Mesenchymal stem cell (in vitro differentiated cells and primary cell): ENCODE measurements around the gene TEKTIP1.
"Not testable (repeated sequence)": the region's sequence is repeated elsewhere in the genome, so short reads cannot be mapped to it uniquely, and the experiment has no call there.

ENCODE experiments used
- DNase-seq: peaks from one replicate; pipeline ENCODE4 v3.0.0-alpha.2; 2013
- H2AFZ ChIP-seq: one replicate; pipeline ENCODE4 v1.6.1; 2013; ENCODE audit warnings: low read depth, mild to moderate bottlenecking, control low read depth, inconsistent platforms, low read length, moderate library complexity
- H2AK5ac ChIP-seq: 2 replicates; pipeline ENCODE4 v1.6.1; 2013; ENCODE audit warnings: low read length, moderate library complexity, mild to moderate bottlenecking, inconsistent platforms; ENCODE audit not compliant: severe bottlenecking
- H2BK120ac ChIP-seq: one replicate; pipeline ENCODE4 v1.6.1; 2013; ENCODE audit warnings: low read depth, mild to moderate bottlenecking, inconsistent platforms, low read length, moderate library complexity
- H2BK12ac ChIP-seq, 2 experiments: one replicate each; pipeline ENCODE4 v1.6.1; 2013; ENCODE audit warnings: inconsistent platforms in 2 of 2, low read length in 2 of 2, mild to moderate bottlenecking in 2 of 2, moderate library complexity in 2 of 2, control low read depth in 1 of 2
- H2BK15ac ChIP-seq: one replicate; pipeline ENCODE4 v1.6.1; 2013; ENCODE audit warnings: mild to moderate bottlenecking, low read depth, inconsistent platforms; ENCODE audit not compliant: poor library complexity, severe bottlenecking
- H2BK5ac ChIP-seq: 2 replicates; pipeline ENCODE4 v1.6.1; 2013; ENCODE audit warnings: low read depth, mild to moderate bottlenecking, low read length, control low read depth, inconsistent platforms; ENCODE audit not compliant: poor library complexity, severe bottlenecking
- H3K14ac ChIP-seq, 2 experiments: one replicate each; pipeline ENCODE4 v1.6.1; 2013; ENCODE audit warnings: inconsistent platforms in 2 of 2, low read length in 2 of 2, control low read depth in 1 of 2, mild to moderate bottlenecking in 1 of 2, moderate library complexity in 1 of 2
- H3K18ac ChIP-seq, 2 experiments: one replicate each; pipeline ENCODE4 v1.6.1; 2013; ENCODE audit warnings: inconsistent platforms in 2 of 2, low read length in 2 of 2, control low read depth in 1 of 2, low read depth in 1 of 2, mild to moderate bottlenecking in 1 of 2
- H3K23ac ChIP-seq, 2 experiments: one replicate each; pipeline ENCODE4 v1.6.1; 2013; ENCODE audit warnings: inconsistent platforms in 2 of 2, low read length in 2 of 2, mild to moderate bottlenecking in 2 of 2, moderate library complexity in 2 of 2, control low read depth in 1 of 2
- H3K27ac ChIP-seq: 2 replicates; pipeline ENCODE4 v1.5.1; 2013; ENCODE audit warnings: mild to moderate bottlenecking, moderate library complexity, low read length, control low read depth, inconsistent platforms; ENCODE audit not compliant: poor library complexity, severe bottlenecking
- H3K27me3 ChIP-seq, 2 experiments: 2 replicates each; pipeline versions ENCODE4 v1.6.1 to v1.7.0; 2013; ENCODE audit warnings: low read length in 2 of 2, mild to moderate bottlenecking in 2 of 2, moderate library complexity in 2 of 2, control low read depth in 1 of 2, inconsistent platforms in 1 of 2; ENCODE audit not compliant: control insufficient read depth in 1 of 2, insufficient read depth in 1 of 2
- H3K36me3 ChIP-seq, 2 experiments: 2 replicates each; pipeline versions ENCODE4 v1.6.1 to v1.7.0; 2013; ENCODE audit warnings: low read length in 2 of 2, control low read depth in 1 of 2, inconsistent platforms in 1 of 2, low read depth in 1 of 2, mild to moderate bottlenecking in 1 of 2; ENCODE audit not compliant: insufficient read depth in 2 of 2, control insufficient read depth in 1 of 2
- H3K4ac ChIP-seq, 2 experiments: one replicate each; pipeline ENCODE4 v1.6.1; 2013; ENCODE audit warnings: inconsistent platforms in 2 of 2, low read length in 2 of 2, mild to moderate bottlenecking in 2 of 2, moderate library complexity in 2 of 2, control low read depth in 1 of 2, low read depth in 1 of 2
- H3K4me1 ChIP-seq: 2 replicates; pipeline ENCODE4 v1.6.1; 2013; ENCODE audit warnings: low read depth, low read length, control low read depth; ENCODE audit not compliant: control insufficient read depth, insufficient read depth
- H3K4me2 ChIP-seq: 2 replicates; pipeline ENCODE4 v1.6.1; 2013; ENCODE audit warnings: low read length, mild to moderate bottlenecking, inconsistent platforms; ENCODE audit not compliant: poor library complexity, severe bottlenecking
- H3K4me3 ChIP-seq, 2 experiments: 2 replicates each; pipeline versions ENCODE4 v1.5.1 to v1.7.0; 2013; ENCODE audit warnings: low read length in 2 of 2, mild to moderate bottlenecking in 2 of 2, control low read depth in 1 of 2, low read depth in 1 of 2; ENCODE audit not compliant: insufficient read depth in 1 of 2
- H3K79me1 ChIP-seq: replicated peaks from 2 replicates; pipeline ENCODE4 v1.6.1; 2013; ENCODE audit warnings: mild to moderate bottlenecking, control low read depth, low read length, inconsistent platforms; ENCODE audit not compliant: poor library complexity, severe bottlenecking
- H3K9ac ChIP-seq: 2 replicates; pipeline ENCODE4 v1.7.0; 2013; ENCODE audit warnings: mild to moderate bottlenecking, low read length, moderate library complexity
- H3K9me3 ChIP-seq: 2 replicates; pipeline ENCODE4 v1.7.0; 2013; ENCODE audit warnings: mild to moderate bottlenecking, low read length; ENCODE audit not compliant: control insufficient read depth
- H4K8ac ChIP-seq: one replicate; pipeline ENCODE4 v1.6.1; 2013; ENCODE audit warnings: inconsistent platforms, mild to moderate bottlenecking, low read length, moderate library complexity
- H4K91ac ChIP-seq: one replicate; pipeline ENCODE4 v1.6.1; 2013; ENCODE audit warnings: mild to moderate bottlenecking, low read length, inconsistent platforms
- WGBS: methylation state at CpG from one replicate; pipeline ENCODE4 v1.1.7; 2013; ENCODE audit warnings: mixed read lengths; 5-methylcytosine and 5-hydroxymethylcytosine counted together

The TEKTIP1 gene

DNA sequence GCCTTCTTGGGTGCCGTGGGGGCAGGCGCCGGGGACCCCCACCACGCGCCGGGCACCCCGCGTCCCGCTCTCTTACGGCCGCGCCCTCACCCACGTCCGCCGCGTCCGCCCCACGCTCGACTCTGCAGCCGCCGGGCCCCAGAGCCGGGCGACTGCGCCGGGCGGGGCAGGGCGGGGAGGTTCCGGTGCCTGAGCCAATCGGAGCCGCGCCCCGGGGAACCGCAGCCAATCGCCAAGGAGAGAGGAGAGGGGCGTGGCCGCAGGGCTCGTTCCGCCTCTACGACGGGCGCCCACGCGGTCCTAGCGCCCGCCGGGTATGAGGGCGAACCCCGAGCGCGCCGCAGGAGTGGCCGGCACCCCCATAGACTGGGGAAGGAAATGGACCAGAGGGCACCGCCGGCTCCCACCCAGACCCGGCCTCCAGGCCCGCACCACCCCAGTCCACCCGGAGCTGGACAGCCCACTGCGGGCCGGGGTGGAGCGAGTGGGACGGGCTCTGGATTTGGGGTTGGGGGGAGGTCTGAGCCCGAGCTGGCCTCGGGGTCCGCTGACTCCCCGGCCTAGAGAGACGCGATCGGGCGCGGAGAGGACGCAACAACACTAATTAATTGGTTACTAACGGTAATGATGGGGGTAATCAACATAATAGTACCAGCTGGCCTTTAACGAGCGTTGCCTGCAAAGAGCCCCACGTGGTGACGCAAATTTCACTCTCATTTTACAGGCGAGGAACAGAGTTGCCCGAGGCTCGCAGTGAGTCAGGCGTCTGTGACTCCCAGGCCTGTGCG lies 18.7 kb downstream of the TEKTIP1 start, which contains the start of gene MFSD12:
TSS of gene MFSD12 (minus strand) at position 126 of the 788 bp plus-strand sequence. CDS start 183 bp downstream, outside the sequence.
- Histone ChIP-seq H2BK15ac (peak within 1 kb of the TSS; percentile 96), H3K23ac (peak within 1 kb of the TSS; percentile 81), H3K79me1 (peaks cover 3% of the 10 kb centered on the region), H3K4me1 (peaks cover 45% of the 10 kb centered on the region), H2BK120ac (peak within 1 kb of the TSS; percentile 61), H3K4me3 (peak within 1 kb of the TSS; percentile 93 to 100), H3K27ac (peak within 1 kb of the TSS; percentile 53), H3K18ac (peak within 1 kb of the TSS; percentile 80 to 91), H2AFZ (peak within 1 kb of the TSS; percentile 84), H3K36me3 (peaks cover 0 to 5% of the 10 kb centered on the region in 2 experiments), H3K4me2 (peak within 1 kb of the TSS; percentile 98), H3K9me3 (no peaks in the 10 kb centered on the region), H4K91ac (peak within 1 kb of the TSS; percentile 80), H3K27me3 (no peaks in the 10 kb centered on the region), H3K4ac (peak within 1 kb of the TSS; percentile 81 to 82), H3K9ac (peak within 1 kb of the TSS; percentile 89), H2BK12ac (peak within 1 kb of the TSS; percentile 80 to 93), H3K14ac (peak within 1 kb of the TSS in 1 of 2 experiments; percentile 100), H4K8ac (peak within 1 kb of the TSS; percentile 94), H2AK5ac (no peak within 1 kb of the TSS), H2BK5ac (peak within 1 kb of the TSS; percentile 35)
- under 1% methylated on average over 50 of the region's 81 CpGs for WGBS
- peak; percentile 97 for DNase-seq

DNA sequence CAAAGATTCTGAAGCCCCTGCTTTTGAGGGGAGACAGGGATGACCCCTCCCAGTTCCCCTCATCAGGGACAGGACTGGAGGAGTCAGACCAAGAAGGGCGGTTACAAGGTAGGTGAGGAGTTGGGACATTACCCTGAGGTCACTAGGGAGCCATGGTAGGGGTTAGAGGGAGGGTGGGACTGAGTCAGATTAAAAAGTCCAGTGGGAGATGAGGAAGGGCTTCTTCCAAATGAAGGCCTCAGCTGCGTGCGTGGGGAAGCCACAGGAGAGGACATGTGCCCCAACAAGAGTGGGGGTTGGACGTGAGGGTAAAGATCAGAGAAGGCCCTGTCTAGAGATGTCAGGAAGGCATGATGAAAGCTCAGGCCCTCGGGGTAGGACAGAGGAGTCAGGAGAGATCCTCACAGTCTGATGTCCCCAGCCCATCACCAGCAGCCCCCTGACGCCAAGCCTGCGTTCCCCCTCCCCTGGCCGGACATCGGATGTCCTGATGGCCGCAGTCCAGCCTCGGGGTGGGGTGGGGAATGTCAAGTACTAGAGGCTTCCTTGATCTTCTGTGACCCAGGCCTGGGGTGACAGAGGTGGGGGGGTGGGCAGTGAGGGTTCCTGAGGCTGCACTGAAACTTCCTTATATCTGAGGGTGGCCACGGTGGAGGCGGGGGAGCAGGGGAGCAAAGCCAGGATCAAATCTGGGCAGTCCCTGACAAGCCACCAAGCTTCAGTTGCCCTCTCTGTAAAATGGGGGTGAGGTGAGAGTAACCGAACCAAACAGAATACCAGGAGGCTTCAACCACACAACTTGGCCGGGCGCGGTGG lies 24.9 kb downstream of the TEKTIP1 start:
- Histone ChIP-seq H3K4me3 (no peak overlapping the region), H4K8ac (peak overlapping the region; percentile 19), H3K23ac (no peak overlapping the region), H4K91ac (peak overlapping the region; percentile 82), H2BK120ac (peak overlapping the region; percentile 35), H3K79me1 (peaks cover 1% of the 10 kb centered on the region), H3K9ac (no peak overlapping the region), H3K18ac (peak overlapping the region in 1 of 2 experiments; percentile 14), H2BK12ac (peak overlapping the region; percentile 95 to 97), H2BK5ac (no peak overlapping the region), H3K9me3 (no peaks in the 10 kb centered on the region), H3K4me2 (no peak overlapping the region), H2BK15ac (peak overlapping the region; percentile 33), H3K4me1 (peaks cover 24% of the 10 kb centered on the region), H3K4ac (peak overlapping the region; percentile 13 to 60), H3K36me3 (no peaks in the 10 kb centered on the region), H3K14ac (peak overlapping the region in 1 of 2 experiments; percentile 38), H3K27me3 (no peaks in the 10 kb centered on the region), H3K27ac (no peak overlapping the region), H2AK5ac (peak overlapping the region; percentile 91), H2AFZ (no peak overlapping the region)
- 93% methylated on average over 15 of the region's 17 CpGs for WGBS
- no peak for DNase-seq

DNA sequence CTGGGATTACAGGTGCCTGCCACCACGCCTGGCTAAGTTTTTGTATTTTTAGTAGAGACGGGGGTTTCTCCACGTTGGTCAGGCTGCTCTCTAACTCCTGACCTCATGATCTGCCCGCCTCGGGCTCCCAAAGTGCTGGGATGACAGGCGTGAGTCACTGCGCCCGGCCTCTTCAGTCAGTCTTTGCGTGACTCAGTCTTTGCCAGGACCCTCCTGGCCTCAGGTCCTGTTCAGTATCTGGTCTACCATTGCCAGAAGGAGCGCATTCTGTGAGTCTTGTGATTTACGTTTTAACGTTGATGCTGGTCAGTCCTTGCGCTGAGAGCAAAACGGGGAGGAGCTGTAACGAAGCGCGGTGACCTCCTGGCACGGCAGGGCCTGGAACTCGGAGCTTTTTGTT lies 26.2 kb downstream of the TEKTIP1 start:
- H2BK15ac ChIP-seq = no peak overlapping the region
- H2AK5ac ChIP-seq = no peak overlapping the region
- H3K14ac ChIP-seq = no peak overlapping the region
- 13% methylated on average over 19 of the region's 19 CpGs for WGBS
- H3K9me3 ChIP-seq = no peaks in the 10 kb centered on the region
- peak; percentile 99 for DNase-seq
- H4K91ac ChIP-seq = no peak overlapping the region
- H2BK12ac ChIP-seq = peak overlapping the region in 1 of 2 experiments; percentile 65
- no peak overlapping the region for H3K4me2 ChIP-seq
- H2AFZ ChIP-seq = peak overlapping the region; percentile 30
- H3K36me3 ChIP-seq = no peaks in the 10 kb centered on the region
- peak overlapping the region in 1 of 2 experiments; percentile 95 for H3K18ac ChIP-seq
- H2BK5ac ChIP-seq = no peak overlapping the region
- H3K27ac ChIP-seq = peak overlapping the region; percentile 8
- no peak overlapping the region for H3K9ac ChIP-seq
- H3K4ac ChIP-seq = peak overlapping the region; percentile 48 to 73
- peaks cover 24% of the 10 kb centered on the region for H3K4me1 ChIP-seq
- H3K23ac ChIP-seq = no peak overlapping the region
- peak overlapping the region; percentile 66 for H4K8ac ChIP-seq
- peaks cover 1% of the 10 kb centered on the region for H3K79me1 ChIP-seq
- H2BK120ac ChIP-seq = no peak overlapping the region
- no peaks in the 10 kb centered on the region for H3K27me3 ChIP-seq
- H3K4me3 ChIP-seq = no peak overlapping the region

DNA sequence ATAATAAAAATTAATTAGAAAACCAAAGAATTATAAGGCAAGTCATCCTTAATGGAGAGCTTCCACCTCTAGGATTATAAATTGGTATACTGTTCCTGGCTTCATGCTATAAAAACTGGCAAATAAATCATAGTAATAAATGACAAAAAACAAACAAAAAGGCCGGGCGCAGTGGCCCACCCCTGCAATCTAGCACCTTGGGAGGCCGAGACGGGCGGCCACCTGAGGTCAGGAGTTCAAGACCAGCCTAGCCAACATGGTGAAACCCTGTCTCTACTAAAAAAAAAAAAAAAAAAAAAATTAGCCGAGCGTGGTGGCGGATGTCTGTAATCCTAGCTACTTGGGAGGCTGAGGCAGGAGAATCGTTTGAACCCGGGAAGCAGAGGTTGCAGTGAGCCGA lies 31.1 kb downstream of the TEKTIP1 start:
- not testable (repeated sequence) for H2BK15ac ChIP-seq, H3K27ac ChIP-seq, H3K4me3 ChIP-seq, DNase-seq, H3K4ac ChIP-seq, H3K9ac ChIP-seq, H3K9me3 ChIP-seq, H2AFZ ChIP-seq, H3K23ac ChIP-seq, H3K14ac ChIP-seq, H2BK12ac ChIP-seq, H4K8ac ChIP-seq, H4K91ac ChIP-seq, H3K18ac ChIP-seq, H3K4me2 ChIP-seq, H2BK120ac ChIP-seq, H3K27me3 ChIP-seq, H2AK5ac ChIP-seq, H2BK5ac ChIP-seq
- WGBS = 97% methylated on average over 10 of the region's 11 CpGs
- peaks cover 3 to 11% of the 10 kb centered on the region in 2 experiments for H3K36me3 ChIP-seq
- peaks cover 16% of the 10 kb centered on the region for H3K79me1 ChIP-seq
- peaks cover 21% of the 10 kb centered on the region for H3K4me1 ChIP-seq
